Measurements from ENCODE around the gene CILP2.

DNA sequence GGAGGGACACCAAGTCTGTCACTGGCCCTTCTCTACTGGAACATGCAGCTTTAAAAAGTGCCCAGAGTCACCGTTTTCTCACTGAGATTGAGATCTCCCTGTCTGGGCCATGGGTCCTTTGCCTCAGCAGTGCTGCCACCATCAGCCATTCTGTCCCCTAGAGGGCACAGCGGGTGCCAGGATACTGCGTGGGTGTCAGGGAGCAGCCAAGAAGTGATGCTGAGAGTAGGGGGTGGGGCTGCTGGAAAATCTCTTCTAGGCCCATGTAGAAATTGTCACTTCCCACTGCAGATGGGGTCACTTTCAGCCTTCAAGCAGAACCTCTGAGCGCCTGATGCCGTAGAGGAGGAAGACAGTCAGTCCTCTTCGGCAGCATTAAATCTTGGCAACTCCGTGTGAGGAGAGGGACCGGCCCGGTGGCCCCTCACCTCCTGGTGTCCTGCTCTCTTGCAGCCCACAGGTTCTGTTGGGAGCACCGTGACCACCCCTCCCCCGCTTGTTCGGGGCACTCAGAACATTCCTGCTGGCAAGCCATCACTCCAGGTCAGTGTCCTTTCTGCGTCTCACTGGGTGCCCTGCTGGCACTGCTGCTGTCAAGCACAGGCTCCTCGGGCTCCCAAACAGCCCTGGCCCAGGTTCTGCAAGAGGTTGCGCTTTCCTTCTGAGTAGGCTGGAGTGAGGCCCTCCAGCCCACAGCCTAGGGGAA is 44.1 kb upstream of the CILP2 start:
- TF ChIP-seq, protein P1, sequence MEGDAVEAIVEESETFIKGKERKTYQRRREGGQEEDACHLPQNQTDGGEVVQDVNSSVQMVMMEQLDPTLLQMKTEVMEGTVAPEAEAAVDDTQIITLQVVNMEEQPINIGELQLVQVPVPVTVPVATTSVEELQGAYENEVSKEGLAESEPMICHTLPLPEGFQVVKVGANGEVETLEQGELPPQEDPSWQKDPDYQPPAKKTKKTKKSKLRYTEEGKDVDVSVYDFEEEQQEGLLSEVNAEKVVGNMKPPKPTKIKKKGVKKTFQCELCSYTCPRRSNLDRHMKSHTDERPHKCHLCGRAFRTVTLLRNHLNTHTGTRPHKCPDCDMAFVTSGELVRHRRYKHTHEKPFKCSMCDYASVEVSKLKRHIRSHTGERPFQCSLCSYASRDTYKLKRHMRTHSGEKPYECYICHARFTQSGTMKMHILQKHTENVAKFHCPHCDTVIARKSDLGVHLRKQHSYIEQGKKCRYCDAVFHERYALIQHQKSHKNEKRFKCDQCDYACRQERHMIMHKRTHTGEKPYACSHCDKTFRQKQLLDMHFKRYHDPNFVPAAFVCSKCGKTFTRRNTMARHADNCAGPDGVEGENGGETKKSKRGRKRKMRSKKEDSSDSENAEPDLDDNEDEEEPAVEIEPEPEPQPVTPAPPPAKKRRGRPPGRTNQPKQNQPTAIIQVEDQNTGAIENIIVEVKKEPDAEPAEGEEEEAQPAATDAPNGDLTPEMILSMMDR (conservative IDR thresholded peaks at IDR 0.05; ENCODE audit: low read depth, low read length): peak; percentile 35; the same call in 1 of the 2 replicates
- TF ChIP-seq EZH2 (IDR thresholded peaks at IDR 0.05; ENCODE audit: borderline replicate concordance, low read depth, low read length, poor library complexity, severe bottlenecking): no peak
